Measurements from ENCODE around the gene NR2F6.

The NR2F6 gene

GRCh38 chr19:17226002-17226933 lies 19.5 kb downstream of the NR2F6 start, which contains the start of gene OCEL1 (continued):
- TF ChIP-seq PATZ1 (tag by site-specific recombination; IDR thresholded peaks at IDR 0.05), result peak; percentile 70
- TF ChIP-seq SALL2 (tag by site-specific recombination; IDR thresholded peaks at IDR 0.05; ENCODE audit: borderline replicate concordance), result no peak
- TF ChIP-seq KLF9 (tag by site-specific recombination; IDR thresholded peaks at IDR 0.05; ENCODE audit: low read depth), result peak; percentile 63
- peak; percentile 48; the same call in 1 of the 2 replicates for TF ChIP-seq BCL11B (tag by site-specific recombination; IDR thresholded peaks at IDR 0.05; ENCODE audit: low read depth)
- no peak for TF ChIP-seq ZNF830 (tag by site-specific recombination; IDR thresholded peaks at IDR 0.05; ENCODE audit: low read depth)
- TF ChIP-seq GFI1B (tag by site-specific recombination; IDR thresholded peaks at IDR 0.05), result no peak
- TF ChIP-seq ZNF169 (tag by site-specific recombination; IDR thresholded peaks at IDR 0.05), result no peak
- no peak for TF ChIP-seq TCF7L2 (IDR thresholded peaks at IDR 0.05; ENCODE audit: borderline replicate concordance, low read depth, low read length)
- TF ChIP-seq ZBTB48 (tag by site-specific recombination; IDR thresholded peaks at IDR 0.05), result no peak; the same call in 1 of the 2 replicates
- TF ChIP-seq ZNF146 (tag by site-specific recombination; IDR thresholded peaks at IDR 0.05), result no peak
- TF ChIP-seq ZNF571 (tag by site-specific recombination; IDR thresholded peaks at IDR 0.05), result no peak
- no peak for TF ChIP-seq ZNF354C (tag by site-specific recombination; IDR thresholded peaks at IDR 0.05; ENCODE audit: borderline replicate concordance, low read depth)
- no peak for TF ChIP-seq ZNF121 (tag by site-specific recombination; IDR thresholded peaks at IDR 0.05)
- TF ChIP-seq ZNF292 (tag by site-specific recombination; IDR thresholded peaks at IDR 0.05; ENCODE audit: borderline replicate concordance, low read depth), result no peak
- no peak for TF ChIP-seq ZNF184 (tag by site-specific recombination; IDR thresholded peaks at IDR 0.05)
- peak; percentile 96 for TF ChIP-seq ZBTB17 (tag by site-specific recombination; IDR thresholded peaks at IDR 0.05)
- TF ChIP-seq ZNF677 (tag by site-specific recombination; IDR thresholded peaks at IDR 0.05), result no peak
- TF ChIP-seq KLF10 (tag by site-specific recombination; IDR thresholded peaks at IDR 0.05), result peak; percentile 68
- TF ChIP-seq ZNF660 (tag by site-specific recombination; IDR thresholded peaks at IDR 0.05), result peak; percentile 81; the same call in 1 of the 2 replicates
- no peak for TF ChIP-seq ZNF48 (tag by site-specific recombination; IDR thresholded peaks at IDR 0.05)
- TF ChIP-seq KLF16 (tag by site-specific recombination; IDR thresholded peaks at IDR 0.05), result no peak; the same call in 1 of the 2 replicates
- TF ChIP-seq ZFP69B (tag by site-specific recombination; IDR thresholded peaks at IDR 0.05), result no peak
- TF ChIP-seq ZNF776 (tag by site-specific recombination; IDR thresholded peaks at IDR 0.05; ENCODE audit: borderline replicate concordance), result no peak
- 0 out of 2 replicates have a peak, but pooled peaks have one; percentile 46 for TF ChIP-seq OVOL3 (tag by site-specific recombination; IDR thresholded peaks at IDR 0.05)
- TF ChIP-seq ZNF692 (tag by site-specific recombination; IDR thresholded peaks at IDR 0.05), result no peak
- TF ChIP-seq ZNF654 (tag by site-specific recombination; IDR thresholded peaks at IDR 0.05; ENCODE audit: low read depth), result no peak
- TF ChIP-seq ZNF514 (tag by site-specific recombination; IDR thresholded peaks at IDR 0.05), result no peak
- no peak for TF ChIP-seq ZNF223 (tag by site-specific recombination; IDR thresholded peaks at IDR 0.05)
- no peak for TF ChIP-seq TSHZ1 (tag by site-specific recombination; IDR thresholded peaks at IDR 0.05; ENCODE audit: borderline replicate concordance)
- TF ChIP-seq ZNF404 (tag by site-specific recombination; IDR thresholded peaks at IDR 0.05), result no peak
- no peak for TF ChIP-seq ZSCAN16 (tag by site-specific recombination; IDR thresholded peaks at IDR 0.05)
- peak; percentile 81 for TF ChIP-seq EGR2 (tag by site-specific recombination; IDR thresholded peaks at IDR 0.05; ENCODE audit: low read depth)
- TF ChIP-seq ZNF548 (tag by site-specific recombination; IDR thresholded peaks at IDR 0.05), result no peak
- TF ChIP-seq ZNF555 (tag by site-specific recombination; conservative IDR thresholded peaks at IDR 0.05), result no peak
- TF ChIP-seq ZNF626 (tag by site-specific recombination; IDR thresholded peaks at IDR 0.05), result no peak

All from HEK293 (cell line).